ENCODE results near the gene OIT3.

Gene OIT3

GRCh38 chr10:72952642-72953158 lies 59.2 kb downstream of the OIT3 start:
- no peak for DNase-seq (ENCODE audit: low read depth in 3 of 3)

- no peak for DNase-seq (ENCODE audit: low read depth in 3 of 3)
Measured at GRCh38 chr10:72953687-72954086, 60.1 kb downstream of the OIT3 start.

GRCh38 chr10:72954230-72954595 lies 60.7 kb downstream of the OIT3 start:
- no peak for DNase-seq (ENCODE audit: low read depth in 3 of 3)

GRCh38 chr10:72954596-72955554 lies 61.3 kb downstream of the OIT3 start, which contains the start of gene PLA2G12B:
PLA2G12B (minus strand) TSS chr10:72954806; CDS start chr10:72954685, 121 bp downstream.
- no peak for DNase-seq (ENCODE audit: low read depth in 3 of 3)

DNA sequence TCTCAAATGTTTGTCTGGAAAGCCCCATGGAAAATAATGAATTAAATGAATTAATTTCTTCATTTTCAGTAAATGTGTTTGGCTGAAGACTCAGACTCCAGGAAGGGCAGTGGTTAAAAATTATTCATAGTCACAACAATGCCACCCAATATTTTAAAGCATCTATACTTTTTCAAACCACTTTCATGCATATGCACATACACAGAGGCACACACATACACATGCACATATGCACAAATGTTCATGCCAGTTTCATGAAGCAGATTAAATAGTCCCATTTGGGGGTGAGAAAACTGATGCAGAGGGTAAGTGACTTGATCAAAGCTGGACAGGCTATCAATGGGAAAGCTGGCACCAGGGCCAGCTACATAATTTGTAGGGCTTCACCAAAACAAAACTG lies 62.5 kb downstream of the OIT3 start:
- DNase-seq (ENCODE audit: low read depth in 3 of 3) = no peak

GRCh38 chr10:72976886-72977285 lies 83.3 kb downstream of the OIT3 start:
- no peak for DNase-seq (ENCODE audit: low read depth in 3 of 3)

DNA sequence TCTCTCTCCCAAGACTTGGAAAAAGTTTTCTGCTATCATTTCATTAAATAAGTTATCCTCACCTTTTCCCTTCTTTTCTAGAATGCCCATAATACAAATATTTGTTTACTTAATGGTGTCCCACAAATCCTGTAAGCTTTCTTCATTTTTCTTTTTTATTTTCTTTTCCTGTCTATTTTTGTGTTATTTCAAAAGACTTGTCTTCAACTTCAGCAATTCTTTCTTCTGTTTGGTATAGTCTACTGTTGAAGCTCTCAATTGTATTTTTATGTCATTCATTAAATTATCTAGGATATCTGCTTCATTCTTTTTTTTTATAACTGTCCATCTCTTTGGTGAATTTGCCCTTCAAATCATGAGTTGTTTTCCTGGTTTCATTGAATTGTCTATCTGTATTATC lies 86.2 kb downstream of the OIT3 start:
- no peak for DNase-seq (ENCODE audit: low read depth in 3 of 3)

- no peak for DNase-seq (ENCODE audit: low read depth in 3 of 3)
Measured at GRCh38 chr10:72980348-72980747, 86.8 kb downstream of the OIT3 start.

GRCh38 chr10:72981028-72981881 lies 87.7 kb downstream of the OIT3 start:
- no peak for DNase-seq (ENCODE audit: low read depth in 3 of 3)

GRCh38 chr10:72981882-72982529 lies 88.5 kb downstream of the OIT3 start:
- DNase-seq (ENCODE audit: low read depth in 3 of 3) = no peak

Data from stimulated activated CD4-positive, alpha-beta T cell treated with anti-CD3 and anti-CD28 coated beads, TNF-alpha, amount 100 ng/mL, for 48 hours (primary cell).